Midbrain (tissue), 1 donor: ENCODE data around the gene UBAP2.

Source experiments
- DNase-seq: peaks from one replicate; lab custom pipeline; 2025; lab: John Stamatoyannopoulos, UW

UBAP2 gene

GRCh38 chr9:33923998-33924701 lies 124.5 kb downstream of the UBAP2 start:
- no peak for DNase-seq

- no peak for DNase-seq
Observed at GRCh38 chr9:33923079-33923478, 125.6 kb downstream of the UBAP2 start.

GRCh38 chr9:33921967-33922895 lies 126.5 kb downstream of the UBAP2 start:
- no peak for DNase-seq

GRCh38 chr9:33919276-33919897 lies 129.3 kb downstream of the UBAP2 start:
- DNase-seq: no peak

- DNase-seq: no peak
Observed at GRCh38 chr9:33917036-33917435, 131.7 kb downstream of the UBAP2 start.

- no peak for DNase-seq
Observed at GRCh38 chr9:33914887-33915628, 133.6 kb downstream of the UBAP2 start.

- DNase-seq: no peak
Observed at GRCh38 chr9:33913541-33913940, 135.1 kb downstream of the UBAP2 start.

- DNase-seq: no peak
Observed at GRCh38 chr9:33908749-33909148, 139.9 kb downstream of the UBAP2 start.

- no peak for DNase-seq
Observed at GRCh38 chr9:33908114-33908513, 140.6 kb downstream of the UBAP2 start.

- no peak for DNase-seq
Observed at GRCh38 chr9:33907347-33907746, 141.3 kb downstream of the UBAP2 start.

- no peak for DNase-seq
Observed at GRCh38 chr9:33906769-33907168, 141.9 kb downstream of the UBAP2 start.

- no peak for DNase-seq
Observed at GRCh38 chr9:33905137-33905536, 143.6 kb downstream of the UBAP2 start.

GRCh38 chr9:33903157-33903780 lies 145.4 kb downstream of the UBAP2 start:
- no peak for DNase-seq

GRCh38 chr9:33894316-33894715 lies 154.4 kb downstream of the UBAP2 start:
- DNase-seq: no peak

- DNase-seq: no peak
Observed at GRCh38 chr9:33893861-33894260, 154.8 kb downstream of the UBAP2 start.

- no peak for DNase-seq
Observed at GRCh38 chr9:33885948-33886347, 162.7 kb downstream of the UBAP2 start.

- DNase-seq: no peak
Observed at GRCh38 chr9:33884856-33885701, 163.6 kb downstream of the UBAP2 start.

GRCh38 chr9:33881635-33882034 lies 167.1 kb downstream of the UBAP2 start:
- no peak for DNase-seq

- DNase-seq: no peak
Observed at GRCh38 chr9:33880211-33881089, 168.2 kb downstream of the UBAP2 start.
